Muscle of back (tissue), 11 donors: ENCODE measurements around the gene TMEM138. TPM values are rescaled to one million over a fixed set of nuclear protein-coding genes. Genes with fewer than 3 reads are reported as not detected.

Experiments used
- DNase-seq, 3 donors: peaks; one replicate each; pipeline versions ENCODE4 v3.0.0 to v3.0.0-alpha.2; 2013
- polyA plus RNA-seq, 10 donors: library from polyadenylated mRNA; unstranded; fragments of 120-200 nt; gene quantifications; one replicate each; pipeline ENCODE4 v1.2.1, GENCODE V29; 2013; ENCODE audit not compliant: insufficient read length in 10 of 10

The TMEM138 gene
- polyA plus RNA-seq, 10 donors: 16.1 to 28.6 (median 21.0) TPM

DNA sequence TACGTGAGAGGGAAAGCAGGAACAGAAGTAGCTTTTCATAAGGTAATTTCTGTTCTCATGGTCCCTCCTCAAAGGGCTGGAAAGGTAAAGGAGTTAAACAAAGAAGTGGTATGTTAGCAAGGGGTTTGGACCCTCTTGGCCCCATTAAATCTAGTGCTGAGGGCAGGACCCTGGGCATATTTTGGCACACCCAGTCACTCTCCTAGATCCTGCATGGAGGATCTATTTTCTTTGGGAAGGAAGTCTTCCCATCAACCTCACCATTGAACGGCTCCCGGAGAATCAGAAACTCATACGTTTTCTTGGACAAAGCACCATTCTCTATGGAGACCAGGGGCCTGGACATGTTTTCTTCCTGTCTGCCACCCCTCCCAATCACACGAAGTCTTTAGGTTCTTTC, 41.9 kb downstream of the TMEM138 start:
- no peak for DNase-seq

GRCh38 chr11:61404641-61405040, 42.5 kb downstream of the TMEM138 start:
- no peak for DNase-seq

- no peak for DNase-seq
These were observed 43.9 kb downstream of the TMEM138 start for GRCh38 chr11:61406067-61406466.

- no peak for DNase-seq
These were observed 45.0 kb downstream of the TMEM138 start for GRCh38 chr11:61406991-61407728.

DNA sequence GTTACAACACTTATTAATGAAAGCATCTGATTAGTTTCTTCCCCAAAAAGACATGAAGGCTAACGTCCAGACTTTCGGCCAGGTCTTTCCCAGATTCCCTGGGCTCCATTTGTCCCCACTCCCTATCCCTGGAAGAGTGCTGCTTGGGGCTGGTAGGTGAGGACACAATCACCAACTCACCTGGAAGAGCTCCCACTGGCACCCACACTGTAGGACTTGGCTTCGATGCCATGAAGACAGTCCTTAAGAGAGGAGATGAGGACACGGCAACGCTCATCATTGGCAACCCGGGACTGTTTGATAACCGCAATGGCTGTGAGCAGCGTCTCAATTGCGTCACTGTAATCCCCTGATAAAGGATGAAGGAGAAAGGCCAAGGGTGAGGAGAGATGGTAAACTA, 49.4 kb downstream of the TMEM138 start:
- DNase-seq: no peak

- no peak for DNase-seq
These were observed 51.3 kb downstream of the TMEM138 start for GRCh38 chr11:61413496-61413895.

GRCh38 chr11:61414547-61414946, 52.4 kb downstream of the TMEM138 start:
- no peak for DNase-seq

- no peak for DNase-seq
These were observed 53.2 kb downstream of the TMEM138 start for GRCh38 chr11:61415381-61415780.

GRCh38 chr11:61416941-61417340, 54.8 kb downstream of the TMEM138 start:
- no peak for DNase-seq

DNA sequence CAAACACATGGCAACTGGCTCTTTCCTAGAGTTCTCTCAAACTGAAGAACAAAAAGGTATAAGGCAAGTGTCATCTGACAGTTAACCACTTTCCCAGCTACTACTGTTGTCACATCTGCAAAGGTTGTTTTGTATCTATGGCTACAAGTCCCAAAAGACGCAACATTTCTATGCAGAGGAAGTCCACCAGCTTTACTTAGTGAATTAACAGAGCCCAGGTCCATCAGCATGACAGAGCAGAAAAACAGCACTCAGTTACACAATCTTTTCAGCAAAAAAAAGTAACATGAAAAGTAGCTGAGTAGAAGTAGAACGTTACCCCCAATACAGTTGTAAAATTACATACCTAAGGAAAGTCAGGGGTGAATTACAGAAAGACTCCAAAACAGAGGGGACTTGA, 55.5 kb downstream of the TMEM138 start:
- DNase-seq: peak in 2 of 3 donors; percentile 16 to 38

DNA sequence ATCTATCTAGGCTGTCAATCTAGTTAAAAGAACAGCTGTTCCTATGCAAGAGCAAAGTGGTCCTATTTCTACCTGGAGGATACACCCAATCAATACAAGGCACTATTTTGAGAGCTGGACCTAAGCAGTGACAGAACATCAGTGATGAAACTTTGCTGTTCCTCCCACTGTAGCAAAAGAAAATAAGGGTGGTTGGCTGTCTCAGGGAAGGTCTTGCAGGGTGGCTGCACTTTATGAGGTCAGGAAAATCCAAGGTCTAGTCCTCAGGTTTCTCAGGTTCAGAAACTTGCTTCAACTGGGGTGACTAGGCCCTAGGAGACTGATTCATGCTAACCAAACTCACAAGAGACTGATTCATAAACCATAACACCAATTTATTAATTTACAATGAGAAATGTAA, 56.0 kb downstream of the TMEM138 start:
- no peak for DNase-seq

Other genes starting within 250 kb of the TMEM138 start
- gene VPS37C, start 200.9 kb upstream of the TMEM138 start, polyA plus RNA-seq: 10 to 100 TPM; 13.3 to 17.7 (median 16.4) TPM
- gene PGA3, start 158.9 kb upstream of the TMEM138 start, polyA plus RNA-seq: 1 to 10 TPM in 3 of 10 donors, under 1 TPM in 6, not detected in 1; 0.27 to 1.8 (median 0.67) TPM
- gene PGA4, start 140.0 kb upstream of the TMEM138 start, polyA plus RNA-seq: 1 to 10 TPM in 5 of 10 donors, under 1 TPM in 5; 0.32 to 3.3 (median 1.1) TPM
- 1 to 10 TPM in 3 of 10 donors, under 1 TPM in 6, not detected in 1; 0.41 to 2.0 (median 0.67) TPM for gene PGA5, start 121.2 kb upstream of the TMEM138 start, polyA plus RNA-seq
- 10 to 100 TPM in 1 of 10 donors, 1 to 10 TPM in 9; 3.3 to 16.1 (median 6.8) TPM for gene VWCE, start 67.1 kb upstream of the TMEM138 start, polyA plus RNA-seq
- gene DDB1, start 29.3 kb upstream of the TMEM138 start, polyA plus RNA-seq: 100 to 1,000 TPM; 148 to 211 (median 188) TPM
- 10 to 100 TPM; 12.4 to 21.5 (median 18.5) TPM for gene TKFC, start 29.1 kb upstream of the TMEM138 start, polyA plus RNA-seq
- 10 to 100 TPM; 13.6 to 20.0 (median 16.3) TPM for gene CYB561A3, start 492 bp upstream of the TMEM138 start, polyA plus RNA-seq
- 10 to 100 TPM; 14.4 to 18.4 (median 15.9) TPM for gene TMEM216, start 30.2 kb downstream of the TMEM138 start, polyA plus RNA-seq
- 10 to 100 TPM; 55.2 to 79.3 (median 69.8) TPM for gene CPSF7, start 67.6 kb downstream of the TMEM138 start, polyA plus RNA-seq
- 10 to 100 TPM; 26.9 to 41.1 (median 29.5) TPM for gene SDHAF2, start 67.8 kb downstream of the TMEM138 start, polyA plus RNA-seq
- gene LRRC10B, start 146.4 kb downstream of the TMEM138 start, polyA plus RNA-seq: under 1 TPM in 9 of 10 donors, not detected in 1; 0.09 to 0.23 (median 0.12) TPM
- 1 to 10 TPM; 2.0 to 4.1 (median 2.6) TPM for gene SYT7, start 218.7 kb downstream of the TMEM138 start, polyA plus RNA-seq